Panc1 (cell line): ENCODE measurements around the gene CCR9.

Source experiments
- POLR2AphosphoS5 ChIP-seq: IDR thresholded peaks from 2 replicates; pipeline ENCODE4 v1.6.1; 2012; ENCODE audit warnings: mild to moderate bottlenecking, low read depth, low read length, moderate library complexity
- SIN3A ChIP-seq: IDR thresholded peaks from 2 replicates; pipeline ENCODE4 v1.6.1; 2012; ENCODE audit warnings: low read depth, mild to moderate bottlenecking, low read length, moderate library complexity, borderline replicate concordance; ENCODE audit not compliant: insufficient read depth
- TF ChIP-seq, protein P1 (sequence below): fragments of 450-650 bp; IDR thresholded peaks from 2 replicates; pipeline ENCODE4 v1.5.1; 2017; ENCODE audit warnings: mild to moderate bottlenecking
- TF ChIP-seq, protein P2 (sequence below), 2 experiments: IDR thresholded peaks; 2 replicates each; pipeline ENCODE4 v1.6.1; 2011 to 2012; ENCODE audit warnings: low read depth in 2 of 2, control low read depth in 1 of 2, low read length in 1 of 2, mild to moderate bottlenecking in 1 of 2, moderate library complexity in 1 of 2; ENCODE audit not compliant: insufficient read depth in 1 of 2

DNA sequence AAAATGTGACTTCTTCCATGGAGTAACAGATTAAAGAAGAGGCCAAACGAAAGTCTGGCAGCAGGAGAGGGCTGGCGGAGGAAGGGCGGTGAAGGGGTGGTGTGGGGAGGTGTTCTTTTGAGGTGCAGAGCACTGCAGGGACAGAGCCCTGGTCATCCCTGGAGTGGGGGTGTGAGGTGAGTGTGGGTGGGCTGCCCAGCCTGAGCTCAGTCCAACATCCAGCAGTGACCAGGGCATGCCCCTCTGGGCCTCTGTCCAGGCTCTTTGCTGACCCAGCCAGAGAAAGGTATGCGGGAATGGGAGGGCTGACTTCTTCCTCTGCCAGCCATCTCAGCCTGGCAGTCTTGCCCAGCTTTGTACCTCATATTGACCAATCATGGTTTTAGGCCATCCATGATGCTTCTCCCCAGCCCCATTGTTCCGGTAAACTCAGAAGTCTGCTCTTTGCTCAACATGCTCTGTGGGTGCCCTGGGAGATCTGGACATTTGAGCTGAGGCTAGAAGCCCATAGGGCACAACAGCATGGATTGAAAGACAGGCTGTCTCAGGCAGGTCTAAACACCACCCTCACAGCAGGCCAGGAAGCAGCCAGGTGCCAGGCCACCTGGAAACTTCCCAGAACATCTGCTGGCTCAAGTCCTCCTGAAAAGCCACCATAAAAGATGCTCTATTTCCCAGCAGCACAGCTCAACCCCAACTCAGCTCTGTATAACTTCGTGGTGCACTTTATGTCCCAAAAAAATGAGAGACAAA, 31.0 kb downstream of the CCR9 start:
- TF ChIP-seq, protein P1, sequence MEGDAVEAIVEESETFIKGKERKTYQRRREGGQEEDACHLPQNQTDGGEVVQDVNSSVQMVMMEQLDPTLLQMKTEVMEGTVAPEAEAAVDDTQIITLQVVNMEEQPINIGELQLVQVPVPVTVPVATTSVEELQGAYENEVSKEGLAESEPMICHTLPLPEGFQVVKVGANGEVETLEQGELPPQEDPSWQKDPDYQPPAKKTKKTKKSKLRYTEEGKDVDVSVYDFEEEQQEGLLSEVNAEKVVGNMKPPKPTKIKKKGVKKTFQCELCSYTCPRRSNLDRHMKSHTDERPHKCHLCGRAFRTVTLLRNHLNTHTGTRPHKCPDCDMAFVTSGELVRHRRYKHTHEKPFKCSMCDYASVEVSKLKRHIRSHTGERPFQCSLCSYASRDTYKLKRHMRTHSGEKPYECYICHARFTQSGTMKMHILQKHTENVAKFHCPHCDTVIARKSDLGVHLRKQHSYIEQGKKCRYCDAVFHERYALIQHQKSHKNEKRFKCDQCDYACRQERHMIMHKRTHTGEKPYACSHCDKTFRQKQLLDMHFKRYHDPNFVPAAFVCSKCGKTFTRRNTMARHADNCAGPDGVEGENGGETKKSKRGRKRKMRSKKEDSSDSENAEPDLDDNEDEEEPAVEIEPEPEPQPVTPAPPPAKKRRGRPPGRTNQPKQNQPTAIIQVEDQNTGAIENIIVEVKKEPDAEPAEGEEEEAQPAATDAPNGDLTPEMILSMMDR, result no peak
- TF ChIP-seq, protein P2, sequence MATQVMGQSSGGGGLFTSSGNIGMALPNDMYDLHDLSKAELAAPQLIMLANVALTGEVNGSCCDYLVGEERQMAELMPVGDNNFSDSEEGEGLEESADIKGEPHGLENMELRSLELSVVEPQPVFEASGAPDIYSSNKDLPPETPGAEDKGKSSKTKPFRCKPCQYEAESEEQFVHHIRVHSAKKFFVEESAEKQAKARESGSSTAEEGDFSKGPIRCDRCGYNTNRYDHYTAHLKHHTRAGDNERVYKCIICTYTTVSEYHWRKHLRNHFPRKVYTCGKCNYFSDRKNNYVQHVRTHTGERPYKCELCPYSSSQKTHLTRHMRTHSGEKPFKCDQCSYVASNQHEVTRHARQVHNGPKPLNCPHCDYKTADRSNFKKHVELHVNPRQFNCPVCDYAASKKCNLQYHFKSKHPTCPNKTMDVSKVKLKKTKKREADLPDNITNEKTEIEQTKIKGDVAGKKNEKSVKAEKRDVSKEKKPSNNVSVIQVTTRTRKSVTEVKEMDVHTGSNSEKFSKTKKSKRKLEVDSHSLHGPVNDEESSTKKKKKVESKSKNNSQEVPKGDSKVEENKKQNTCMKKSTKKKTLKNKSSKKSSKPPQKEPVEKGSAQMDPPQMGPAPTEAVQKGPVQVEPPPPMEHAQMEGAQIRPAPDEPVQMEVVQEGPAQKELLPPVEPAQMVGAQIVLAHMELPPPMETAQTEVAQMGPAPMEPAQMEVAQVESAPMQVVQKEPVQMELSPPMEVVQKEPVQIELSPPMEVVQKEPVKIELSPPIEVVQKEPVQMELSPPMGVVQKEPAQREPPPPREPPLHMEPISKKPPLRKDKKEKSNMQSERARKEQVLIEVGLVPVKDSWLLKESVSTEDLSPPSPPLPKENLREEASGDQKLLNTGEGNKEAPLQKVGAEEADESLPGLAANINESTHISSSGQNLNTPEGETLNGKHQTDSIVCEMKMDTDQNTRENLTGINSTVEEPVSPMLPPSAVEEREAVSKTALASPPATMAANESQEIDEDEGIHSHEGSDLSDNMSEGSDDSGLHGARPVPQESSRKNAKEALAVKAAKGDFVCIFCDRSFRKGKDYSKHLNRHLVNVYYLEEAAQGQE (IDR thresholded peaks at IDR 0.05; ENCODE audit: insufficient read depth in 1 of 2, low read depth in 2 of 2, low read length in 1 of 2), result no peak
- TF ChIP-seq POLR2AphosphoS5 (no peak), SIN3A (no peak)
